Muscle layer of colon (tissue), 2 donors: ENCODE results near the gene STN1.
A peak's percentile ranks its signal among the peaks of the same experiment; 100 is the strongest.

ENCODE experiments used
- H3K27ac ChIP-seq: one replicate; pipeline ENCODE4 v1.7.0; 2013; ENCODE audit warnings: low read depth, mild to moderate bottlenecking, low read length, moderate library complexity
- H3K27me3 ChIP-seq, 2 donors: one replicate each; pipeline ENCODE4 v1.7.0; 2013; ENCODE audit warnings: low read length in 2 of 2, mild to moderate bottlenecking in 2 of 2; ENCODE audit not compliant: insufficient read depth in 2 of 2, control insufficient read depth in 1 of 2
- H3K36me3 ChIP-seq: one replicate; pipeline ENCODE4 v1.7.0; 2013; ENCODE audit warnings: mild to moderate bottlenecking, low read length; ENCODE audit not compliant: insufficient read depth
- H3K4me1 ChIP-seq: one replicate; pipeline ENCODE4 v1.7.0; 2013; ENCODE audit warnings: mild to moderate bottlenecking, low read length; ENCODE audit not compliant: insufficient read depth
- H3K4me3 ChIP-seq, 2 donors: one replicate each; pipeline ENCODE4 v1.7.0; 2013; ENCODE audit warnings: low read length in 2 of 2, low read depth in 1 of 2, mild to moderate bottlenecking in 1 of 2, moderate library complexity in 1 of 2
- H3K9ac ChIP-seq: one replicate; pipeline ENCODE4 v1.7.0; 2013; ENCODE audit warnings: low read length
- H3K9me3 ChIP-seq: one replicate; pipeline ENCODE4 v1.7.0; 2013; ENCODE audit warnings: mild to moderate bottlenecking, low read length
- donor health status: abdominal sarcoma.
- donor health status: Adenocarcinoma of cecum.

STN1 gene

DNA sequence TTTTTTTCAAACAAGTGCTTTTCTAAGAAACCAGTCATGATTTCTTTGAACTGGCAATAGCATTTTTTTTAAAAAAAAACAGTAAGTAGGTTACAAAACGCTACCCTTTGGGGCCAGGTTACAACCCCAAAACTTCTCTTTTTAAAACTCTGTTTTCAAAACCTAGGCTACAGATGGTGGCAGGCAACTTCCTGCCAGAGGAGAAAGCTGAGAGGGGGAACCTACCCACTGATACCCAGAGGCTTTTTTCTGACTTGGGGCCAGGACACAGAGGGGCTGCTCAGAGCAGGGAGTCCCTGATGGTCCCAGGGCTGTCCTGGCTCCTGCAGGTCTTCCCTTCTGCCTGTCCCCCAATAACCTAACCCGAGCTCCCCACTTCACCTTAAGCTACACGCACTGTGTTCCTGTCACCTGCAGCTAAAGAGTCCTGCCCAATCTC is 6.9 kb downstream of the STN1 start:
- peaks cover 26% of the 10 kb centered on the region for H3K4me1 ChIP-seq
- no peak overlapping the region for H3K27ac ChIP-seq
- H3K9me3 ChIP-seq = no peaks in the 10 kb centered on the region

DNA sequence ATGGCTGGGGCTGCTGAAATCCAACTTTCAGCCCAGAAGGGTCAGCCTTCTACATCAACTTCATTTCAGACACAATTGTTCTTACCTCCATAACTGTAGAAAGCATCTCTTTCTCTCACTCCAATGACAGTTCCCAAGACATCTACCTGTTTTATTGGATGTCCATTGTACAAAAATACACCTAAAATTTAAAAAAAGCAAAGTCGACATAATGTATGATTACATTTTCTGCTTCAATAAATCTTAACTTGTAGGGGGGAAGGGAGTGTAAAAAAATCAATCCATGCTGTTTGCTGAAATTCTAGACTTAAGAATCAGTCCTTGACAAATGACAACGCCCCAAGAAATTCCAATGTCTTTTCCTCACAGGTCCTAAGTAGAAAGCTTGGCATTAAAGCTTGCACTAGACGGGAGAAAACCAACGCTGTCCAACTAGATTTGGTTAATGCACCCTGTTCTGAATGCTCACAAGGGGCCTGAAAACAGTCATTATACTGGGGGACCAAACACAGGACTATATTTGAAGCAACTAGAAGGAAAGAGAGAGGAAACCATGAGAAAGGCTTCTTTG is 7.5 kb downstream of the STN1 start:
- no peak overlapping the region for H3K4me3 ChIP-seq
- no peak overlapping the region for H3K9ac ChIP-seq
- peaks cover 21% of the 10 kb centered on the region for H3K4me1 ChIP-seq
- peaks cover 3% of the 10 kb centered on the region for H3K36me3 ChIP-seq
- H3K27ac ChIP-seq = no peak overlapping the region
- H3K27me3 ChIP-seq = no peaks in the 10 kb centered on the region
- no peaks in the 10 kb centered on the region for H3K9me3 ChIP-seq

More for the DNA sequence above, 6.9 kb downstream of the STN1 start:
- no peak overlapping the region for H3K4me3 ChIP-seq
- H3K27me3 ChIP-seq = no peaks in the 10 kb centered on the region
- H3K36me3 ChIP-seq = no peaks in the 10 kb centered on the region
- no peak overlapping the region for H3K9ac ChIP-seq

- H3K36me3 ChIP-seq = peaks cover 27% of the 10 kb centered on the region
- no peak overlapping the region for H3K27ac ChIP-seq
- no peaks in the 10 kb centered on the region for H3K27me3 ChIP-seq
- peaks cover 15% of the 10 kb centered on the region for H3K4me1 ChIP-seq
- no peak overlapping the region for H3K9ac ChIP-seq
- no peak overlapping the region for H3K4me3 ChIP-seq
- H3K9me3 ChIP-seq = no peaks in the 10 kb centered on the region
Measured at GRCh38 chr10:103905441-103905840, 12.5 kb downstream of the STN1 start.

- H3K27ac ChIP-seq = no peak overlapping the region
- H3K27me3 ChIP-seq = no peaks in the 10 kb centered on the region
- no peaks in the 10 kb centered on the region for H3K9me3 ChIP-seq
- H3K36me3 ChIP-seq = peaks cover 45% of the 10 kb centered on the region
- no peak overlapping the region for H3K4me3 ChIP-seq
- no peak overlapping the region for H3K9ac ChIP-seq
- H3K4me1 ChIP-seq = no peaks in the 10 kb centered on the region
Measured at GRCh38 chr10:103901299-103901698, 16.7 kb downstream of the STN1 start.

- Histone ChIP-seq H3K9me3 (no peaks in the 10 kb centered on the region), H3K27me3 (no peaks in the 10 kb centered on the region), H3K4me3 (no peak overlapping the region), H3K9ac (no peak overlapping the region), H3K36me3 (peaks cover 34% of the 10 kb centered on the region), H3K27ac (no peak overlapping the region), H3K4me1 (peaks cover 10% of the 10 kb centered on the region)
Measured at GRCh38 chr10:103899312-103899711, 18.7 kb downstream of the STN1 start.

GRCh38 chr10:103897241-103897774 is 20.7 kb downstream of the STN1 start:
- H3K36me3 ChIP-seq = peaks cover 26% of the 10 kb centered on the region
- H3K9me3 ChIP-seq = no peaks in the 10 kb centered on the region
- H3K27ac ChIP-seq = no peak overlapping the region
- no peak overlapping the region for H3K9ac ChIP-seq
- H3K4me1 ChIP-seq = peaks cover 15% of the 10 kb centered on the region
- H3K27me3 ChIP-seq = no peaks in the 10 kb centered on the region
- no peak overlapping the region for H3K4me3 ChIP-seq

DNA sequence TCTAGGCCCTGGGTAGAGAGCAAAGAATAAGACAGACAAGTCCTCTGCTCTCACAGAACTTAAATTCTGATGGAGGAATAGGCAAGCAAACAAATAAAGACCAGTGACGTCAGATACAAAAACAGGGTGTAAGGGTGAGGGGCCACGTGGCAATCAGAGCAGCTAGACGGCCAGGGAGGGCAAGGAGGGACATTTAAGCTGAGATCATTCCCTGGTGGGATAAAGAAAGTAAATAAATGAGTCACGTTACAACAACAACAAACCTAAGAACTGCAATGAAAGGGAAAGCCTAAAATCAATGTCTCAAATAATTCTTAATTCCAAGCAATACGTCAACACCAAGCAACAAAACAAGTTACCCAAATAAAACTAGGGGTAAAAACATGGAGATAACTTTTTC is 21.8 kb downstream of the STN1 start:
- Histone ChIP-seq H3K9ac (no peak overlapping the region), H3K27ac (no peak overlapping the region), H3K4me3 (no peak overlapping the region)

GRCh38 chr10:103895411-103896186 is 22.4 kb downstream of the STN1 start:
- H3K4me1 ChIP-seq = peaks cover 15% of the 10 kb centered on the region
- H3K36me3 ChIP-seq = peaks cover 37% of the 10 kb centered on the region
- H3K9ac ChIP-seq = no peak overlapping the region

More for the DNA sequence above, 21.8 kb downstream of the STN1 start:
- Histone ChIP-seq H3K27me3 (no peaks in the 10 kb centered on the region), H3K4me1 (peaks cover 15% of the 10 kb centered on the region), H3K9me3 (no peaks in the 10 kb centered on the region), H3K36me3 (peaks cover 31% of the 10 kb centered on the region)

GRCh38 chr10:103894441-103894864 is 23.5 kb downstream of the STN1 start:
- Histone ChIP-seq H3K27me3 (no peaks in the 10 kb centered on the region), H3K9ac (no peak overlapping the region), H3K9me3 (no peaks in the 10 kb centered on the region), H3K4me1 (peaks cover 15% of the 10 kb centered on the region), H3K36me3 (peaks cover 39% of the 10 kb centered on the region), H3K27ac (peak overlapping the region; percentile 59), H3K4me3 (no peak overlapping the region)

More at GRCh38 chr10:103895411-103896186, 22.4 kb downstream of the STN1 start:
- H3K27me3 ChIP-seq = no peaks in the 10 kb centered on the region
- H3K9me3 ChIP-seq = no peaks in the 10 kb centered on the region
- H3K27ac ChIP-seq = peak overlapping the region; percentile 59
- no peak overlapping the region for H3K4me3 ChIP-seq

- peaks cover 16% of the 10 kb centered on the region for H3K4me1 ChIP-seq
- H3K27ac ChIP-seq = no peak overlapping the region
- H3K9me3 ChIP-seq = no peaks in the 10 kb centered on the region
- no peak overlapping the region for H3K9ac ChIP-seq
- peaks cover 35% of the 10 kb centered on the region for H3K36me3 ChIP-seq
- H3K4me3 ChIP-seq = no peak overlapping the region
- no peaks in the 10 kb centered on the region for H3K27me3 ChIP-seq
Measured at GRCh38 chr10:103893817-103894216, 24.2 kb downstream of the STN1 start.

DNA sequence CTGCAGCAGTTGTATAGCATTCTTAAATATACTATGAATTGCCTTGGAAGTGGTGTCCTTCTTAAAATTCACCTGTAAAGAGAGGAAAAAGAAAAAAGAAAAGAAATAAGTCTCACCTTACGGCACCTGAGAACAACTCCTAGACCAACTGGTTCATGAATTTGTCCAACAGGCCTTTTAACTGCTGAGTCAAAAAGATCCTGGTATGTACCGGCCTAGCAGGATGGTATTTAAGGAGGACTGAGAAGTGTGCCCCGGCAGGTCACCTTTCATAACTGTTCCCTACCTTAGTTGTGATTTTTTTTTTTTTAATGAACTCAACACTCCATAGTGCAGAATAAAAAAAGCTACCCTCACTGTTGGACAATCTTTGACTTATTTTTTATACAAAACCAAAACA is 25.8 kb downstream of the STN1 start:
- Histone ChIP-seq H3K4me3 (no peak overlapping the region), H3K4me1 (peaks cover 32% of the 10 kb centered on the region), H3K36me3 (peaks cover 28% of the 10 kb centered on the region), H3K9me3 (no peaks in the 10 kb centered on the region), H3K9ac (no peak overlapping the region), H3K27me3 (no peaks in the 10 kb centered on the region), H3K27ac (no peak overlapping the region)
